22Rv1 (cell line): Measurements from ENCODE around the gene NUDT5.

ENCODE experiments used
- H3K27ac ChIP-seq: fragments of 450-650 bp; 2 replicates; pipeline ENCODE4 v1.5.1; 2017
- CTCF ChIP-seq: fragments of 450-650 bp; IDR thresholded peaks from 2 replicates; pipeline ENCODE4 v1.5.1; 2017; ENCODE audit warnings: mild to moderate bottlenecking
- ZFX ChIP-seq: fragments of 450-650 bp; IDR thresholded peaks from 2 replicates; pipeline ENCODE4 v1.6.1; 2017; ENCODE audit warnings: antibody characterized with exemption, borderline replicate concordance

The NUDT5 gene

GRCh38 chr10:12195603-12196506, at the start of gene NUDT5, which contains the start of gene CDC123:
NUDT5 (minus strand) TSS chr10:12195891; CDS start chr10:12186291, 9,600 bp downstream.
CDC123 (plus strand) TSS chr10:12196188; CDS start chr10:12196246, 58 bp downstream.
- peak within 1 kb of the TSS; percentile 85 for H3K27ac ChIP-seq

DNA sequence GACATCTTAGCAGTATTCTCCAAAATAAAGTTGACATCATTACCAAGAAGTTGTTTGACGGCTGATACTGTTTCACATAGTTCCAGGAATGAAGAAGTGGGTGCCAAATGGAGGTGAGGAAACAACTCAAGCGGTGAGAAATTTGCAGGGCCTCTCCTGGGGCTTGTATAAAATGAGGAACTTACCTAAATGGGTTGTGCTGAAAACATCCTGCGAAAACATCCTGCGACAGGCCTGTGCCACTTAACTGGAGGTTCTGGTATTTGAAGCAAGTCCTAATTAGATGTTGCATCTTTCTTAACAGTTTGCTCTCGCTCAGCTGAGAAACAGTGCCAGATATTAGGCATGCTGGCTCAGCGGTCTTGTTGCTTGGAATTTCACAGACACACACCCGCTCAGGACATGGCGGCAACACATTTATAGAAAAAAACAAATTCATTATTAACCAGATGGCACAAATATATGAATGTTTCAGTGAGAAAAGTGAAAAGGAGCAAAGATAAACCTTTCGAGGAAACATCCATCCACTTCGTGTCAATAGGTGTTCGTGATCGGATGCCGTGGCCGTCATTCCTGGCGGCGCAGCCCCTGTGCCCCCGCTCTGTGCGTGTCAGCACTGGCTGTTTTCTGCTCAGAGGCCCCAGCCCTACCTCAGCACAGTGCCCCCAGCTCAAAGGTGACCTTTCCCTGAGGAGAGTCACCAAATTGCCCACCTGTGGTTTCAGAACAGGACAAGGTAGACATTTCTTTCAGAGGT, 48.4 kb upstream of the NUDT5 start:
- TF ChIP-seq ZFX (no peak), CTCF (no peak)
- no peak overlapping the region for H3K27ac ChIP-seq

More at GRCh38 chr10:12195603-12196506, at the start of gene NUDT5, which contains the start of gene CDC123:
- TF ChIP-seq ZFX (no peak), CTCF (no peak)

DNA sequence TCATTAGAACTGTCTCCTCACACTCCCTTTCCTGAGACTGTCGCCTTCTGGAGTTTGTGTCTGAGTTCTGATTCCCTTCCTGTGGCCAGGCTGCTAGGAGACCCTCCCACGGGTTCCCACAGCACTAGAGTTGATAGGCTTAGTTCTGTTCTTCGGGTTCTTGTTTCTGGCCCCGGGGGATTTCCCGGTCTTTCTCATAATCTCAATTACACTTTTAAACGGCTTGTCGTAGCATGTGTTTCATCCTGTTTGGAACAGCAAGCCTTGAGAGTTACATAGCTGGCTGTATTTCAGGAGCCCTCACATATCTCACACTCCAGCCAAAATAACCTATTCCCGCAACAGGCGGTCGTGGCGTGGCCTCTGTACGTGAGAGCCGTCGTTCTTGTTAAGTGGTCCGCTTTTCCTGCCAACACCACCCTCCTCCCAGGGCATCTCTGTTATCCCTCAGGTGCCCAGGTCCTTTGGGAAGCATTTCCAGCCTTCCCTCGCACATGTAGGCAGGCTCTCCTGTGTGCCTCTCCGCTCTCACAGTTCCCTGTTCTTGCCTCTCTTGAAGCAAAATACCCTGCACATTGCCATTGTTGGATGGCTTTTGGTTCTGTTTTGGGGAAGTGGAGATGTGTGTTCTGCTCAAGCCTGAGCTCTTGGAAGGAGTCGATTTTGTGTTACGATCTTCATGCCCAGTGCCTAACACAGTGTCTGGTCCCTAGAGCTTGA, 46.3 kb upstream of the NUDT5 start:
- no peak overlapping the region for H3K27ac ChIP-seq
- TF ChIP-seq CTCF, result no peak
- no peak for TF ChIP-seq ZFX

DNA sequence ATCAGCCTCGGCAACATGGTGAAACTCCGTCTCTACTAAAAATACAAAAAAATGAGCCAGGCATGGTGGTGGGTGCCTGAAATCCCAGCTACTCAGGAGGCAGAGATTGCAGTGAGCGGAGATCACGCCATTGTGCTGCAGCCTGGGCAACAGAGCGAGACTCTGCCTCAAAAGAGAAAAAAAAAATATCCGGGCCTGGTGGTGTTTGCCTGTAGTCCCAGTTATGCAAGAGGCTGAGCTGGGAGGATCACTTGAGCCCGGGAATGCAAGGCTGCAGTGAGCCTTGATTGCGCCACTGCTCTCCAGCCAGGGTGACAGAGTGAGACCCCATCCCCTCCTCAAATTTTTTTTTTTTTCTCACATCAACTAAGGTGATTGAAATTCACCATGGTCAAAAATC, 43.1 kb upstream of the NUDT5 start:
- TF ChIP-seq CTCF (no peak), ZFX (no peak)
- no peak overlapping the region for H3K27ac ChIP-seq

DNA sequence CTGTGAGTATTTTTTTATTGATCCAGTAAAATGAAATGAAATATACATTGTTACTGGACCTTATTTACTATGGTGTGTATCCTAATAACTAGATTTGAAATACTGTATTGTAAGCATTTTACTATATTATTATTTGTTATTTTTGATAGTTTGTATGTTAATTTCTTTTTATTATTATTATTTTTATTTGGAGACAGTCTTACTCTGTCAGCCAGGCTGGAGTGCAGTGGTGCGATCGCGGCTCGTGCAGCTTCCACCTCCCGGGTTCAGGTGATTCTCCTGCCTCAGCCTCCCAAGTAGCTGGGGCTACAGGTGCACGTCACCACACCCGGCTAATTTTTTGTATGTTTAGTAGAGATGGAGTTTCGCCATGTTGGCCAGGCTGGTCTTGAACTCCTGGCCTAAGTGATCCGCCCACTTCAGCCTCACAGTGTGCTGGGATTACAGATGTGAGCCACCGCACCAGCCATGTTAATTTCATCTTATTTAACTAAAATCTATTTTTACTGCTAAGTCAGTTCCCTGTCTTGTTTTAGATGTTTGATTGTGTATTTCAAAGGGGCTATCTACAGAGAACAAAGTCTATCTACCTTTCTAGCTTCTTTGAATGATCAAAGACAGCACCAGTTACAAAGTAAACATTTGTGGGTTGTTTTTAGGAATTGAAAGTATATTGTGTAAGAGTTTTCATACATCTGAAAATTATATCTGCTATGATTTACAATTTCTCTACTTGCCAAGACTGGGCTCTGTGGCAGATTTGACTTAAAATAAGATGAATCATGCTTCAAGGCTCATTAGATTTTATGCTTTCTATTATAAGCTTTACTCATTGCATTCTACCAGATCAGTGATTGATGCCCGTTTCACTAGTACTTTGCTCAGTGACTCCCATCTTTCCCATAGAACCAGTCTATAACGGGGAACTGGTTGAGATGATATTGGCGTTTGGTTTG, 41.9 kb upstream of the NUDT5 start:
- TF ChIP-seq CTCF (no peak), ZFX (no peak)
- H3K27ac ChIP-seq, result no peak overlapping the region

GRCh38 chr10:12235796-12236195, 40.1 kb upstream of the NUDT5 start:
- no peak for TF ChIP-seq CTCF
- no peak for TF ChIP-seq ZFX
- no peak overlapping the region for H3K27ac ChIP-seq
